Activated B cell treated with CpG ODN at 0.5 μM for 24 hours (primary cell): ENCODE results near the gene CAPN9. TPM values are rescaled to one million over a fixed set of nuclear protein-coding genes. Genes with fewer than 3 reads are reported as not detected.

Source experiments
- ATAC-seq: fragments of 200-7000 bp; cut with Tn5 transposase; one replicate; pipeline ENCODE4 v1.10.0; 2021; ENCODE audit warnings: low read depth, mild to moderate bottlenecking, moderate library complexity
- CTCF ChIA-PET: fragments of 350-600 bp; sonication (Branson Sonifier 250); formaldehyde crosslinking; loops from one replicate; lab custom pipeline; 2021; ENCODE audit warnings: antibody characterized with exemption; lab: Charles Lee
- POLR2A ChIA-PET: fragments of 350-600 bp; sonication (Branson Sonifier 250); formaldehyde crosslinking; loops from one replicate; lab custom pipeline; 2021; ENCODE audit warnings: antibody characterized with exemption; lab: Charles Lee
- DNase-seq: peaks from one replicate; pipeline ENCODE4 v3.0.0; 2022
- H3K27ac Mint-ChIP-seq: one replicate; pipeline ENCODE4 v1.8.0; 2020; ENCODE audit warnings: mixed read lengths
- H3K27me3 Mint-ChIP-seq: one replicate; pipeline ENCODE4 v1.8.0; 2021; ENCODE audit warnings: mixed read lengths
- H3K36me3 Mint-ChIP-seq: one replicate; pipeline ENCODE4 v1.8.0; 2021; ENCODE audit warnings: low read depth, mixed read lengths
- H3K4me1 Mint-ChIP-seq: one replicate; pipeline ENCODE4 v1.8.0; 2021; ENCODE audit warnings: mixed read lengths
- H3K4me3 Mint-ChIP-seq: one replicate; pipeline ENCODE4 v1.8.0; 2020; ENCODE audit warnings: mild to moderate bottlenecking, mixed read lengths
- H3K9me3 Mint-ChIP-seq: one replicate; pipeline ENCODE4 v1.8.0; 2020; ENCODE audit warnings: mixed read lengths
- intact Hi-C: fragments of 100-400 bp; cut with micrococcal nuclease; formaldehyde crosslinking; loops from one replicate; pipeline ENCODE4 v1.15.1; 2024
- total RNA-seq: library from RNA; stranded (reverse); gene quantifications from 2 replicates; pipeline ENCODE4 v1.2.3, GENCODE V29; 2022
- TF ChIP-seq, protein P1 (sequence below): fragments of 200-600 bp; IDR thresholded peaks from one replicate; pipeline ENCODE4 v1.8.0; 2022; ENCODE audit warnings: antibody characterized with exemption, mild to moderate bottlenecking

The CAPN9 gene
- total RNA-seq, 1 donor from 2014 or later = not detected

- POLR2A ChIA-PET = no interaction called here
- no peaks in the 10 kb centered on the region for H3K36me3 Mint-ChIP-seq
- DNase-seq (no peak), ATAC-seq (no peak)
- no peak overlapping the region for H3K27ac Mint-ChIP-seq
- no peaks in the 10 kb centered on the region for H3K9me3 Mint-ChIP-seq
- H3K4me1 Mint-ChIP-seq = no peaks in the 10 kb centered on the region
- intact Hi-C loops = no loop called here
- peaks cover 9% of the 10 kb centered on the region for H3K27me3 Mint-ChIP-seq
- no peak overlapping the region for H3K4me3 Mint-ChIP-seq
- TF ChIP-seq, protein P1, sequence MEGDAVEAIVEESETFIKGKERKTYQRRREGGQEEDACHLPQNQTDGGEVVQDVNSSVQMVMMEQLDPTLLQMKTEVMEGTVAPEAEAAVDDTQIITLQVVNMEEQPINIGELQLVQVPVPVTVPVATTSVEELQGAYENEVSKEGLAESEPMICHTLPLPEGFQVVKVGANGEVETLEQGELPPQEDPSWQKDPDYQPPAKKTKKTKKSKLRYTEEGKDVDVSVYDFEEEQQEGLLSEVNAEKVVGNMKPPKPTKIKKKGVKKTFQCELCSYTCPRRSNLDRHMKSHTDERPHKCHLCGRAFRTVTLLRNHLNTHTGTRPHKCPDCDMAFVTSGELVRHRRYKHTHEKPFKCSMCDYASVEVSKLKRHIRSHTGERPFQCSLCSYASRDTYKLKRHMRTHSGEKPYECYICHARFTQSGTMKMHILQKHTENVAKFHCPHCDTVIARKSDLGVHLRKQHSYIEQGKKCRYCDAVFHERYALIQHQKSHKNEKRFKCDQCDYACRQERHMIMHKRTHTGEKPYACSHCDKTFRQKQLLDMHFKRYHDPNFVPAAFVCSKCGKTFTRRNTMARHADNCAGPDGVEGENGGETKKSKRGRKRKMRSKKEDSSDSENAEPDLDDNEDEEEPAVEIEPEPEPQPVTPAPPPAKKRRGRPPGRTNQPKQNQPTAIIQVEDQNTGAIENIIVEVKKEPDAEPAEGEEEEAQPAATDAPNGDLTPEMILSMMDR = no peak
- CTCF ChIA-PET = no interaction called here
Observed at GRCh38 chr1:230781131-230781530, 33.9 kb downstream of the CAPN9 start.

- Mint-ChIP-seq H3K9me3 (no peaks in the 10 kb centered on the region), H3K27ac (no peak overlapping the region), H3K27me3 (peaks cover 6% of the 10 kb centered on the region), H3K4me3 (no peak overlapping the region), H3K4me1 (no peaks in the 10 kb centered on the region), H3K36me3 (no peaks in the 10 kb centered on the region)
- DNase-seq (no peak), ATAC-seq (no peak)
- ChIA-PET CTCF (no interaction called here), POLR2A (no interaction called here)
- TF ChIP-seq, protein P1 = no peak
- intact Hi-C loops = no loop called here
Observed at GRCh38 chr1:230781594-230781993, 34.4 kb downstream of the CAPN9 start.

GRCh38 chr1:230784163-230784562 lies 37.0 kb downstream of the CAPN9 start:
- H3K4me3 Mint-ChIP-seq = no peak overlapping the region
- ATAC-seq (no peak), DNase-seq (no peak)
- no peaks in the 10 kb centered on the region for H3K36me3 Mint-ChIP-seq
- H3K9me3 Mint-ChIP-seq = no peaks in the 10 kb centered on the region
- TF ChIP-seq, protein P1 = no peak
- POLR2A ChIA-PET = no interaction called here
- H3K27ac Mint-ChIP-seq = no peak overlapping the region
- intact Hi-C loops = no loop called here
- H3K27me3 Mint-ChIP-seq = peaks cover 19% of the 10 kb centered on the region
- CTCF ChIA-PET = no interaction called here
- H3K4me1 Mint-ChIP-seq = no peaks in the 10 kb centered on the region

- Mint-ChIP-seq H3K4me1 (no peaks in the 10 kb centered on the region), H3K4me3 (no peak overlapping the region), H3K27ac (no peak overlapping the region), H3K27me3 (peaks cover 13% of the 10 kb centered on the region), H3K9me3 (no peaks in the 10 kb centered on the region), H3K36me3 (no peaks in the 10 kb centered on the region)
- CTCF ChIA-PET = no interaction called here
- POLR2A ChIA-PET = no interaction called here
- ATAC-seq (no peak), DNase-seq (no peak)
- TF ChIP-seq, protein P1 = no peak
- intact Hi-C loops = no loop called here
Observed at GRCh38 chr1:230785636-230786384, 38.6 kb downstream of the CAPN9 start.

GRCh38 chr1:230786385-230786753 lies 39.2 kb downstream of the CAPN9 start:
- ChIA-PET CTCF (no interaction called here), POLR2A (no interaction called here)
- H3K27me3 Mint-ChIP-seq = peaks cover 13% of the 10 kb centered on the region
- no peak overlapping the region for H3K27ac Mint-ChIP-seq
- no peaks in the 10 kb centered on the region for H3K36me3 Mint-ChIP-seq
- H3K4me1 Mint-ChIP-seq = no peaks in the 10 kb centered on the region
- DNase-seq (no peak), ATAC-seq (no peak)
- no peaks in the 10 kb centered on the region for H3K9me3 Mint-ChIP-seq
- TF ChIP-seq, protein P1 = no peak
- intact Hi-C loops = no loop called here
- no peak overlapping the region for H3K4me3 Mint-ChIP-seq
